Mammary epithelial cell (primary cell): ENCODE measurements around the gene CASK.

Source experiments
- CTCF ChIP-seq, 2 donors: IDR thresholded peaks in 1 of 2; conservative IDR thresholded peaks in 1 of 2; 2 replicates each; pipeline ENCODE4 v1.5.1; 2011 to 2012; ENCODE audit warnings: inconsistent platforms in 2 of 2, low read length in 2 of 2, mild to moderate bottlenecking in 2 of 2, control low read depth in 1 of 2, low read depth in 1 of 2; ENCODE audit not compliant: insufficient read depth in 1 of 2; ENCODE audit errors: extremely low read depth in 1 of 2
- EZH2 ChIP-seq: IDR thresholded peaks from 2 replicates; pipeline ENCODE4 v1.6.1; 2012; ENCODE audit warnings: low read length, inconsistent platforms, borderline replicate concordance

GRCh38 chrX:41588271-41588670 is 335.1 kb downstream of the CASK start:
- no peak for TF ChIP-seq EZH2
- no peak for TF ChIP-seq CTCF (conservative IDR thresholded peaks at IDR 0.05 in 1 of 2, IDR thresholded peaks at IDR 0.05 in 1 of 2; ENCODE audit: extremely low read depth in 1 of 2, insufficient read depth in 1 of 2, low read depth in 1 of 2, low read length in 2 of 2)
